Measurements from ENCODE around the gene RGMA.

RGMA gene

GRCh38 chr15:93088981-93089726, at the start of gene RGMA:
Gene RGMA, minus strand, starts transcription at chr15:93089211. Its CDS starts 279 bp downstream, at chr15:93088932.
- no peak for DNase-seq (ENCODE audit: low read depth)

- no peak for DNase-seq (ENCODE audit: low read depth)
Measured at GRCh38 chr15:93136606-93137005, 47.6 kb upstream of the RGMA start.

- DNase-seq (ENCODE audit: low read depth), result no peak
Measured at GRCh38 chr15:93135997-93136397, 47.0 kb upstream of the RGMA start.

- no peak for DNase-seq (ENCODE audit: low read depth)
Measured at GRCh38 chr15:93135459-93135858, 46.4 kb upstream of the RGMA start.

- no peak for DNase-seq (ENCODE audit: low read depth)
Measured at GRCh38 chr15:93131485-93132095, 42.6 kb upstream of the RGMA start.

- no peak for DNase-seq (ENCODE audit: low read depth)
Measured at GRCh38 chr15:93129702-93130488, 40.9 kb upstream of the RGMA start.

GRCh38 chr15:93127286-93127685, 38.3 kb upstream of the RGMA start:
- no peak for DNase-seq (ENCODE audit: low read depth)

GRCh38 chr15:93126599-93126998, 37.6 kb upstream of the RGMA start:
- no peak for DNase-seq (ENCODE audit: low read depth)

- DNase-seq (ENCODE audit: low read depth), result no peak
Measured at GRCh38 chr15:93126148-93126547, 37.1 kb upstream of the RGMA start.

GRCh38 chr15:93124126-93124525, 35.1 kb upstream of the RGMA start:
- DNase-seq (ENCODE audit: low read depth), result no peak

GRCh38 chr15:93121973-93122910, 33.2 kb upstream of the RGMA start:
- no peak for DNase-seq (ENCODE audit: low read depth)

GRCh38 chr15:93121107-93121506, 32.1 kb upstream of the RGMA start:
- no peak for DNase-seq (ENCODE audit: low read depth)

GRCh38 chr15:93118904-93119303, 29.9 kb upstream of the RGMA start:
- no peak for DNase-seq (ENCODE audit: low read depth)

- no peak for DNase-seq (ENCODE audit: low read depth)
Measured at GRCh38 chr15:93111451-93111850, 22.4 kb upstream of the RGMA start.

- no peak for DNase-seq (ENCODE audit: low read depth)
Measured at GRCh38 chr15:93110502-93111040, 21.6 kb upstream of the RGMA start.

- DNase-seq (ENCODE audit: low read depth), result no peak
Measured at GRCh38 chr15:93109336-93110102, 20.5 kb upstream of the RGMA start.

- DNase-seq (ENCODE audit: low read depth), result no peak
Measured at GRCh38 chr15:93107646-93108045, 18.6 kb upstream of the RGMA start.

GRCh38 chr15:93105485-93105884, 16.5 kb upstream of the RGMA start:
- DNase-seq (ENCODE audit: low read depth), result no peak

GRCh38 chr15:93103823-93104222, 14.8 kb upstream of the RGMA start:
- DNase-seq (ENCODE audit: low read depth), result no peak

GRCh38 chr15:93102211-93102610, 13.2 kb upstream of the RGMA start:
- no peak for DNase-seq (ENCODE audit: low read depth)

- no peak for DNase-seq (ENCODE audit: low read depth)
Measured at GRCh38 chr15:93093765-93094164, 4.8 kb upstream of the RGMA start.

Measured in T-helper 22 cell (primary cell).